Stimulated activated naive CD8-positive, alpha-beta T cell treated with anti-CD3 and anti-CD28 coated beads, Interleukin-15, Interleukin-2, amounts not matched to agents 100 U/mL and 50 U/mL, for 24 hours (primary cell): ENCODE results near the gene UBR3.
"Not testable (repeated sequence)": the region's sequence is repeated elsewhere in the genome, so short reads cannot be mapped to it uniquely, and the experiment has no call there.

Experiments used
- ATAC-seq: fragments of 150-1000 bp; cut with Tn5 transposase; one replicate; pipeline ENCODE4 v1.10.0; 2021
- DNase-seq: peaks from one replicate; pipeline ENCODE4 v3.0.0; 2021

UBR3 gene

GRCh38 chr2:169871369-169871768, 44.1 kb downstream of the UBR3 start:
- not testable (repeated sequence) for DNase-seq

GRCh38 chr2:169871994-169872393, 44.7 kb downstream of the UBR3 start:
- ATAC-seq: no peak

More at GRCh38 chr2:169871369-169871768, 44.1 kb downstream of the UBR3 start:
- ATAC-seq: not testable (repeated sequence)

GRCh38 chr2:169877398-169877797, 50.1 kb downstream of the UBR3 start:
- ATAC-seq: no peak
- DNase-seq: no peak

More at GRCh38 chr2:169871994-169872393, 44.7 kb downstream of the UBR3 start:
- DNase-seq: no peak

GRCh38 chr2:169887120-169887519, 59.9 kb downstream of the UBR3 start:
- DNase-seq: no peak
- no peak for ATAC-seq

- ATAC-seq (no peak), DNase-seq (no peak)
These were observed 64.5 kb downstream of the UBR3 start for GRCh38 chr2:169891593-169892298.

GRCh38 chr2:169892951-169893350, 65.7 kb downstream of the UBR3 start:
- DNase-seq: no peak

GRCh38 chr2:169895294-169895985, 68.2 kb downstream of the UBR3 start:
- no peak for ATAC-seq
- DNase-seq: no peak

More at GRCh38 chr2:169892951-169893350, 65.7 kb downstream of the UBR3 start:
- ATAC-seq: no peak

- ATAC-seq: no peak
- DNase-seq: no peak
These were observed 70.6 kb downstream of the UBR3 start for GRCh38 chr2:169897834-169898233.

- DNase-seq, ATAC-seq: not testable (repeated sequence)
These were observed 72.8 kb downstream of the UBR3 start for GRCh38 chr2:169900103-169900502.

GRCh38 chr2:169900686-169901085, 73.4 kb downstream of the UBR3 start:
- DNase-seq (no peak), ATAC-seq (no peak)

- ATAC-seq: no peak
- no peak for DNase-seq
These were observed 79.5 kb downstream of the UBR3 start for GRCh38 chr2:169906731-169907130.

GRCh38 chr2:169909376-169909775, 82.1 kb downstream of the UBR3 start:
- DNase-seq: no peak

GRCh38 chr2:169910109-169910799, 83.0 kb downstream of the UBR3 start:
- no peak for DNase-seq

More at GRCh38 chr2:169909376-169909775, 82.1 kb downstream of the UBR3 start:
- no peak for ATAC-seq

GRCh38 chr2:169911119-169911518, 83.9 kb downstream of the UBR3 start:
- ATAC-seq (no peak), DNase-seq (no peak)

More at GRCh38 chr2:169910109-169910799, 83.0 kb downstream of the UBR3 start:
- ATAC-seq: no peak

- DNase-seq (no peak), ATAC-seq (no peak)
These were observed 89.4 kb downstream of the UBR3 start for GRCh38 chr2:169916623-169917022.

- no peak for ATAC-seq
- no peak for DNase-seq
These were observed 96.7 kb downstream of the UBR3 start for GRCh38 chr2:169923977-169924376.

GRCh38 chr2:169925968-169926367, 98.7 kb downstream of the UBR3 start:
- ATAC-seq: no peak
- DNase-seq: no peak

GRCh38 chr2:169928463-169928864, 101.2 kb downstream of the UBR3 start:
- DNase-seq: no peak
- ATAC-seq: no peak

- DNase-seq (no peak), ATAC-seq (no peak)
These were observed 106.0 kb downstream of the UBR3 start for GRCh38 chr2:169933124-169933711.

GRCh38 chr2:169936652-169937051, 109.4 kb downstream of the UBR3 start:
- ATAC-seq, DNase-seq: not testable (repeated sequence)

GRCh38 chr2:169945515-169945914, 118.3 kb downstream of the UBR3 start:
- ATAC-seq: peak; percentile 73
- DNase-seq: no peak

- DNase-seq (no peak), ATAC-seq (no peak)
These were observed 118.8 kb downstream of the UBR3 start for GRCh38 chr2:169946092-169946491.
